ENCODE measurements around the gene UBR1.
"Not testable (repeated sequence)": the region's sequence is repeated elsewhere in the genome, so short reads cannot be mapped to it uniquely, and the experiment has no call there.

The UBR1 gene

DNA sequence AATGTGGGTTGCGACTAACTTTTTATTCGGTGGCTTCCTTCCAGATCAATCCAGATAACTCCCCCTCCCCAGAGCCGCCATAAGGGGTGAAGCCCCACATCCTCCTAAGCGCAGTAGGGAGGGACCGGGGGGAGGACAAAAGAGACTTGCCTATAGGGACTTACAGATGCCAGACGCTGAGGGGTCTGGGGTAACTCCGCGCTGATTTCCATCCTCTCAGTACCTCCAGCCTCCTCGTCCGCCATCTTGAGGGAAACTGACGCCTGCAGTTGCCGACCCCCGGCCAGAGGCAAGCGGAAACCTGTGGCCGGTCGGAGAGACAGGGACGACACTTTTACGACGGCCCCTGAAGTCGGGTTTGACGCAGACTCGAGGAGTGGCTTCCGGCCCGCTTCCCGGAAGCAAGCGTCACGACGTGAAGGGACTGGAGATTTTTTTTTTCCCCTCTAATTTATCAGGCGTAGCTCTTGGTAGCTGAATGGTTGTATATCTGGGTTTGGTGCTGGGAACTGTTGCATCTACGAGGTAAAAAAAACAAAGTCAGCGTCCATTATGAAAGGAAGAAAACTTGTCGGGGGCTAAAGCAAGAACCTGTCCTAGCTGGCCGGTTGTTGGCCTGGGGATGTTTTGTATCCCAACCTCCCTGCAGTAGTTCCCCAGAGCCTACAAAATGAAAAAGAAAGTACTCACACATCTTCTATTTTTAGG lies at the start of gene UBR1:
TSS of gene UBR1 (minus strand) at position 261 of the 708 bp plus-strand sequence. CDS start at position 245, 16 bp downstream.
- peak; percentile 42 for DNase-seq

GRCh38 chr15:43153269-43153668 lies 47.4 kb upstream of the UBR1 start:
- DNase-seq: no peak

DNA sequence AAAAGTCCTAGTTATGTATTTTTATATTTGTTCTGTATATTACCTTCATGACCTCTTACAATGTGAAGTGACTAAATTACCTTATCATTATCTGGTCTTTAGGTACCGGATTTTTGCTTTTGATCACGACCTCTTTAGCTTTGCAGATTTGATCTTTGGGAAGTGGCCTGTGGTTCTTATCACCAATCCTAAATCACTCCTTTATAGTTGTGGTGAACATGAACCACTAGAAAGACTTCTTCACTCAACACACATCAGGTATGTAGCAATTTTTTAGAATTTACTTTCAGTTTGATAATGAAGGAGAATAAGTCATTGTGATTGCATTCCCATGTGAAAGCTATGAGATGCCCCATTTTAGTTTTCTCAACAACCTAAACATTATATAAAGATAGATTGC lies 45.9 kb upstream of the UBR1 start:
- no peak for DNase-seq

GRCh38 chr15:43150191-43150929 lies 44.5 kb upstream of the UBR1 start:
- no peak for DNase-seq

- DNase-seq: no peak
These were observed 40.3 kb upstream of the UBR1 start for GRCh38 chr15:43146184-43146583.

DNA sequence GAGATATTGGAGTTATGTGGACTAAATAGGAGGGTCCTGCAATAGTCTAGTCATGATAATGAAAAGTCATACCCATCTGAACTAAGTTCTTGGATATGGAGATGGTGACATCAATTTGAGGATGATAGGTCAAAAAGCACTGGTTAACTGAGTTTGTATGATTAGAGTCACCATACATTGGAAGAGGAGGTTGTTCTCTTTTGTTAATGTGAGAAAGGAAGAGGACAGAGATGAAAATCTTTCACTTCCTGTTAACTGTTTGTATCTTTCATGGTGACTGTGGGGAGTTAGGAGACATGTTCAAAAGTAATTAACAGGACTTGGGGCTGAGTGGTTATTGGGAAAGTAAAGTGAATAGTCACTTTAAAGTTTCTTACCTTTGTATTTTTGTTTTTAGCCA lies 38.7 kb upstream of the UBR1 start:
- DNase-seq: no peak

GRCh38 chr15:43143203-43143941 lies 37.5 kb upstream of the UBR1 start:
- no peak for DNase-seq

GRCh38 chr15:43135351-43135750 lies 29.5 kb upstream of the UBR1 start:
- DNase-seq: no peak

DNA sequence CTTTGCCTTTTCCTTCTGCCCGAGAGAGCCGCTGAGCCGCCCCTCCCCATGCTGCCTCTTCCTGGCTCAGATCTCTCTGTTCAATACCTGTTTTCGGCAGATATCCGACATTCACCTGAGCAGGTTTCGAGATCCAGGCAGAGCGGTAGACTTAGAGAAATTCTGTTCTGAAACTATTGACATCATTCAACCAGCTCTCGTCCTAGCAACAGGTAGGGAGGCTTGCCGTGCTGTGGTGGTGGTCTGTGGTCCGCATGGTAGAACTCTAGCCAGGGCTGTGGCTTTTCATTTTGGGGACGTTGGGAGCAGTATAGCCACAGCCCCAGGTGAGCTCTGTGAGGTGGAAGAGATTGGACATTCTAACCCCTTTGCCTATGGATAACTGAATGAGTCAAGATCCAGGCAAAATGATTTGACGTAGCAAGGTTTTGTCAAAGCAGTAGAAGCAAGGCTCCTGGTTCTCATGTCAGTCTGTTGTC lies 28.4 kb upstream of the UBR1 start:
- DNase-seq: no peak

- peak; percentile 18 for DNase-seq
These were observed 27.8 kb upstream of the UBR1 start, which contains the start of gene TMEM62 for GRCh38 chr15:43133430-43134156. Gene TMEM62, plus strand, starts transcription at chr15:43133586. Its CDS starts 217 bp downstream, at chr15:43133803.

GRCh38 chr15:43132830-43133429 lies 27.1 kb upstream of the UBR1 start:
- no peak for DNase-seq

DNA sequence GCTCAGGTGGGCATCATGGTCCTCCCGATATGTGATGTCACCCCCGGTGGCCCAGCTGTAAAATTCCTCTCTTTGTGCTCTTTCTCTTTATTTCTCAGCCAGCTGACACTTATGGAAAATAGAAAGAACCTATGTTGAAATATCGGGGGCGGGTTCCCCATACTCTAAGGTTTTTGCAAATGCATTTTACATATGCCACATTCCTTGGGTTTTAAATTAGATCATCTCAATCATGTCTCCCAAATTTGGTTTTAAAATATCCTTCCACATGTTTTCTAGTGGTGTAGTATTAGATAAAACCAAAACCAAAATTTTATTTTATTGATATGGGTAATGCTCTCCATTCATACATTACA lies 23.1 kb upstream of the UBR1 start:
- no peak for DNase-seq

- not testable (repeated sequence) for DNase-seq
These were observed 22.5 kb upstream of the UBR1 start for GRCh38 chr15:43128174-43128979.

DNA sequence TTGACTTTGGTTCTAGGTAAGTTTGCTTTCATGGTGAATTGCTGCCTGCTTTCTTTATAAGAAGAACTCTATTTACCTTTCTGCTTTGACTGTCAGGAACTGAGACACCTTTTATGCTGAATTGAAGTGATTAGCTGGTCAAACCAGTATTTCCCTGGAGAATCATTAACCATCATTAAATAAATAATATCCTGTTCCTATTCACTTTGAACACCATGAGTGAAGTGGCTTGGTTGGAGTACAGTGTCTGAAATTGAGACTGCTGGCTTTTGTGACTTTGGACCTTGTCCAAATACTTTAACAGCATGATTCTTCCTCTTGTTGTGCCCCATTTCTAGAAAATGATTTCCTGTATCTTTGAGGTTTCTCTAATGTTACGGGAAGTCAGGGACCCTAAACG lies 21.9 kb upstream of the UBR1 start:
- peak; percentile 85 for DNase-seq

- DNase-seq: no peak
These were observed 20.5 kb upstream of the UBR1 start for GRCh38 chr15:43126356-43126755.

DNA sequence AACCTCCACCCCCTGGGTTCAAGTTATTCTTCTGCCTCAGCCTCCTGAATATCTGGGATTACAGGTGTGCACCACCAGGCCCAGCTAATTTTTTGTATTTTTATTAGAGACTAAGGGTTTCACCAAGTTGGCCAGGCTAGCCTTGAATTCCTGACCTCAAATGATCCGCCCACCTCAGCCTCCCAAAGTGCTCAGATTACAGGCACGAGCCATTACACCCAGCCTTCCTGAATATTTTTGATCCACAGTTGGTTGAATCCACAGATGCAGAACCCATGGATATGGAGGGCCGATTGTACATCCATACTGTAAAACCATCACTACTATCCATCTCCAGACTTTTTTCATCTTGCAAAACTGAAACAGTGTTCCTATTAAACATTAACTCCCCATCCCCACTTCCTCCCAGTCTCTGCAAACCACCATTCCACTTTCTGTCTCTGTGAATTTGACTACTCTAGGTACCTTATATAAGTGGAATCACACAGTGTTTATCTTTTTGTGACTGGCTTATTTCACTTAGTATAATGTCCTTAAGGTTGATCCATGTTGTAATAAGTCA lies 19.3 kb upstream of the UBR1 start:
- DNase-seq: no peak

GRCh38 chr15:43121863-43122262 lies 16.0 kb upstream of the UBR1 start:
- no peak for DNase-seq

- no peak for DNase-seq
These were observed 13.0 kb upstream of the UBR1 start for GRCh38 chr15:43118829-43119228.

DNA sequence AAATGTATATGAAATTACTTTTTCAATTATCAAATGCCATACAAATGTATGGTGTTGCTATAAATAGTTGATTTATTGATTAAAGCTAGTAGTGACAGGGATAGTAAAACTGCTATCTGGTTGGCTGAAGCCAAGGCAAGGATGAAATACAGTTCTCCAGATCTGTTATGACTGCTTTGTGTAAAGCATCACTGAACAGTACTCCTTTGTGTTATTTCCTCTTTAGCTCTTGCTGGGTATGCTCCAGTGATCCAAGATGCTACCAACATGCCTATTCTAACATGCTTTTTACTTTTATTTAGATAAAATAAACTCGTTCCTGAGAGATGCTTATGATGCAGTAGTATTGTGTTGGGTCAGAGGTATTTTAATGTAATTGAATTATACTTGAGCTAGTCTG lies 12.4 kb upstream of the UBR1 start:
- DNase-seq: no peak

DNA sequence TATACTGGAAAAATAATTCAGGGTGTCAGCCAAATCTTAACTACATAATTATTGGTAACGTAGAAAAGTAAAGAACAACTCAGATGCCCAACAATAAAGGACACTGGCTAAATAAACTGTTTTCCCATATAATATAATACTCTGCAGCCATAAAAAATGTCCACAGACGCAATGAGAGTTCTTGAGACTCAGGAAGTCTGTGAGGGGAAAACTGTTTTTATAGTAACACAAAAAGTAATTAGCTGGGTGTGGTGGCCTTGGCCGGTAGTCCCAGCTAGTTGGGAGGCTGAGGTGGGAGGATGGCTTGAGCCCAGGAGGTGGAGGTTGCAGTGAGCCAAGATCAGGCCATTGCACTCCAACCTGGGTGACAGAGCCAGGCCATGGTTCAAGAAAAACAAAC lies 5.5 kb upstream of the UBR1 start:
- no peak for DNase-seq

DNA sequence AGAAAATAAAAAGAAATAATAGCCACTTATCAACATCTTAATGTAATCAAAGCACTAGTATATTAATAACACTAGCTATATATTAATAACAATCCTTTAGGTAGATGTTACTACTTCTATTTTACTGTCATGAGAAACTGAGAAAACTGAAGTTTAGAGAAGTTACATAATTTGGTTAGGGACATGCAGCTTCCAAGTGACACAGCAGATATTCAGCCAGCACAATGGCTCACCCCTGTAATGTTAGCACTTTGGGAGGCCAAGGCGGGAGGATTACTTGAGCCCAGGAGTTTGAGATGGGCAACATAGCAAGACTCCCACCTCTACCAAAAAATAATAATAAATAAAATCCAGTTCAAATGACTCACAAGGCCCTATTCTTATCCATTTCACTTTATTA lies 1.9 kb upstream of the UBR1 start:
- no peak for DNase-seq
